ENCODE results near the gene VWC2L. TPM values are rescaled to one million over a fixed set of nuclear protein-coding genes. Genes with fewer than 3 reads are reported as not detected.

The VWC2L gene
- total and polyA plus RNA-seq, 2 donors (not counting 3 experiments of a cell fraction or from before 2014, with no cell fraction given): not detected

DNA sequence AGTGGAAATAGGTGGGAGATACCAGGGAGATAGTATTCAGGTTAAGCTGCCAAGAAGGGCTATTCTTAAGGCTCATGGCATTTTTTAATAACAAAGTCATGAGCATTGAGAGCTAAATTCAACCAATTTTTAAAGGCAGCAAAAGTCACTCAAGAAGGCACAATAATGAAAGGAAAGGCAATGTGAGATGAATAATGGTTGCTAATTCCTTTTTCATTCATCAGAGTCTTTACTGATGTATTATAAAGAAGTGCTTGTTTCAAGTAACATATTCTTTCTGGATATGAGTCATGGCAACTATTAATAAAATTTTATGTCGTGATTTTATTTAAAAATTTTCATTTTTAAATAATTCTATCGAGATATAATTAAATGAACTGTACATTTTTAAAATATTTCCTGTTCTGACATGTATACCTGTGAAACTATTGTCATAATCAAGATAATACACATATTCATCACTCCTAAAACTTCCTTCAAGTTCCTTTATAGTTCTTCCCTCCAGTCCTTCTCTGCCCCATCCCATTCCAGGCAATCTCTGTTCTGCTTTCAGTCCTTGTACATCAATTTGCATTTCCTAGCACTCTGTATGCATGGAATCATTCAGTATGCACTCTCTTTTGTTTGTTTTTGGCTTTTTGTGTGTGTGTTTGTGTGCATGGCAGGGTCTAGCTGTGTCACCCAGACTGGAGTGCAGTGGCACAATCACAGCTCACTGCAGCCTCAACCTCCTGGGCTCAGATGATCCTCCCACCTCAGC is 40.8 kb downstream of the VWC2L start:
- no peak overlapping the region for H3K9ac ChIP-seq (replicated peaks; ENCODE audit: extremely low read depth, insufficient read depth, low read length)
- no peak overlapping the region for H2AFZ ChIP-seq (ENCODE audit: low read depth, low read length)
- no peak overlapping the region for H3K4me2 ChIP-seq (ENCODE audit: insufficient read depth, low read length)
- no peak overlapping the region for H3K4me3 ChIP-seq (replicated peaks in 1 of 3; ENCODE audit: insufficient read depth in 1 of 3, low read depth in 1 of 3, low read length in 3 of 3)
- intact Hi-C loops (cut with micrococcal nuclease): no loop called here
- no peak for DNase-seq (ENCODE audit: low read depth, low spot score)
- no peak overlapping the region for H3K27ac ChIP-seq (ENCODE audit: insufficient read depth, low read depth, low read length)
- no peaks in the 10 kb centered on the region for H3K4me1 ChIP-seq (ENCODE audit: control insufficient read depth, extremely low read depth, insufficient read depth, low read length)
- no peaks in the 10 kb centered on the region for H3K79me2 ChIP-seq (ENCODE audit: control insufficient read depth, insufficient read depth, low read length)
- H3K9me3 ChIP-seq (replicated peaks; ENCODE audit: control insufficient read depth, insufficient read depth, low read length): no peaks in the 10 kb centered on the region
- no peaks in the 10 kb centered on the region for H4K20me1 ChIP-seq (replicated peaks; ENCODE audit: control insufficient read depth, extremely low read depth, insufficient read depth, low read length)
- POLR2A ChIA-PET: no interaction called here
- H3K27me3 ChIP-seq (ENCODE audit: control insufficient read depth in 2 of 2, insufficient read depth in 2 of 2, low read length in 2 of 2): no peaks in the 10 kb centered on the region
- no peaks in the 10 kb centered on the region for H3K36me3 ChIP-seq (ENCODE audit: control insufficient read depth in 2 of 2, extremely low read depth in 1 of 2, insufficient read depth in 2 of 2, low read length in 2 of 2)
- TF ChIP-seq, protein P1, sequence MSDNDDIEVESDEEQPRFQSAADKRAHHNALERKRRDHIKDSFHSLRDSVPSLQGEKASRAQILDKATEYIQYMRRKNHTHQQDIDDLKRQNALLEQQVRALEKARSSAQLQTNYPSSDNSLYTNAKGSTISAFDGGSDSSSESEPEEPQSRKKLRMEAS (IDR thresholded peaks at IDR 0.05; ENCODE audit: insufficient read depth, insufficient read length): no peak
- TF ChIP-seq POLR2AphosphoS5 (IDR thresholded peaks at IDR 0.05; ENCODE audit: insufficient read depth, low read depth, low read length): no peak
- TF ChIP-seq MYC (IDR thresholded peaks at IDR 0.05; ENCODE audit: low read depth, low read length): no peak
- TF ChIP-seq FOS (IDR thresholded peaks at IDR 0.05; ENCODE audit: borderline replicate concordance, insufficient read depth, low read length): no peak
- TF ChIP-seq, protein P2, sequence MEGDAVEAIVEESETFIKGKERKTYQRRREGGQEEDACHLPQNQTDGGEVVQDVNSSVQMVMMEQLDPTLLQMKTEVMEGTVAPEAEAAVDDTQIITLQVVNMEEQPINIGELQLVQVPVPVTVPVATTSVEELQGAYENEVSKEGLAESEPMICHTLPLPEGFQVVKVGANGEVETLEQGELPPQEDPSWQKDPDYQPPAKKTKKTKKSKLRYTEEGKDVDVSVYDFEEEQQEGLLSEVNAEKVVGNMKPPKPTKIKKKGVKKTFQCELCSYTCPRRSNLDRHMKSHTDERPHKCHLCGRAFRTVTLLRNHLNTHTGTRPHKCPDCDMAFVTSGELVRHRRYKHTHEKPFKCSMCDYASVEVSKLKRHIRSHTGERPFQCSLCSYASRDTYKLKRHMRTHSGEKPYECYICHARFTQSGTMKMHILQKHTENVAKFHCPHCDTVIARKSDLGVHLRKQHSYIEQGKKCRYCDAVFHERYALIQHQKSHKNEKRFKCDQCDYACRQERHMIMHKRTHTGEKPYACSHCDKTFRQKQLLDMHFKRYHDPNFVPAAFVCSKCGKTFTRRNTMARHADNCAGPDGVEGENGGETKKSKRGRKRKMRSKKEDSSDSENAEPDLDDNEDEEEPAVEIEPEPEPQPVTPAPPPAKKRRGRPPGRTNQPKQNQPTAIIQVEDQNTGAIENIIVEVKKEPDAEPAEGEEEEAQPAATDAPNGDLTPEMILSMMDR (IDR thresholded peaks at IDR 0.05; ENCODE audit: extremely low read depth in 1 of 2, insufficient read depth in 1 of 2, low read depth in 1 of 2, low read length in 2 of 2): no peak
- TF ChIP-seq GATA2 (IDR thresholded peaks at IDR 0.05; ENCODE audit: insufficient read depth, insufficient read length, low read depth, low read length): no peak
- TF ChIP-seq JUN (IDR thresholded peaks at IDR 0.05; ENCODE audit: borderline replicate concordance, insufficient read depth, insufficient read length, low read depth): no peak
- H3K9me1 ChIP-seq (replicated peaks; ENCODE audit: control insufficient read depth, extremely low read depth, insufficient read depth, low read length): no peaks in the 10 kb centered on the region
- no TSS peak for BruUV-seq (replicated peaks)
- FAIRE-seq: no peak
- dilution Hi-C loops (cut with MboI; ENCODE audit: extremely low pct_ligation_motif_present, low sequenced_read_pairs): no loop called here
- CTCF ChIA-PET: no interaction called here
